Gastrocnemius medialis (tissue), 4 donors: ENCODE results near the gene CHML. TPM values are rescaled to one million over a fixed set of nuclear protein-coding genes. Genes with fewer than 3 reads are reported as not detected.

Experiments
- ATAC-seq, 2 donors: fragments of 150-250 bp; one replicate each; pipeline ENCODE4 v1.9.1; 2016
- DNase-seq, 2 donors: peaks; one replicate each; pipeline ENCODE4 v3.0.0-alpha.2; 2019
- H3K27ac ChIP-seq, 4 donors: fragments of 200-600 bp; sonication (generic); 1 replicate in 1 of 4; 2 replicates in 3 of 4; pipeline ENCODE4 v1.5.1; 2016 to 2018; ENCODE audit warnings: mild to moderate bottlenecking in 2 of 4, moderate library complexity in 1 of 4
- H3K27me3 ChIP-seq, 3 donors: fragments of 200-600 bp; sonication (generic) in 2 of 3; 1 replicate in 1 of 3; 2 replicates in 2 of 3; pipeline versions ENCODE4 v1.5.1 to v1.6.0; 2016 to 2019; ENCODE audit warnings: mild to moderate bottlenecking in 1 of 3, moderate library complexity in 1 of 3
- H3K36me3 ChIP-seq, 2 donors: fragments of 200-600 bp; sonication (generic) in 1 of 2; one replicate each; pipeline ENCODE4 v1.5.1; 2017 to 2018
- H3K4me1 ChIP-seq, 2 donors: fragments of 200-600 bp; sonication (generic) in 1 of 2; one replicate each; pipeline ENCODE4 v1.5.1; 2016 to 2017; ENCODE audit warnings: mild to moderate bottlenecking in 2 of 2
- H3K4me3 ChIP-seq, 4 donors: fragments of 200-600 bp; sonication (generic) in 3 of 4; 1 replicate in 1 of 4; 2 replicates in 3 of 4; pipeline ENCODE4 v1.5.1; 2016 to 2019; ENCODE audit warnings: mild to moderate bottlenecking in 2 of 4
- H3K9me3 ChIP-seq, 3 donors: fragments of 200-600 bp; sonication (generic) in 2 of 3; 1 replicate in 1 of 3; 2 replicates in 2 of 3; pipeline ENCODE4 v1.5.1; 2016 to 2019
- CTCF ChIP-seq, 5 experiments: fragments of 450-650 bp in 3 of 5; fragments of 200-600 bp in 2 of 5; sonication (generic) in 2 of 5; IDR thresholded peaks in 4 of 5; conservative IDR thresholded peaks in 1 of 5; 1 replicate in 4 of 5; 2 replicates in 1 of 5; pipeline ENCODE4 v1.5.1; 2016 to 2019; ENCODE audit warnings: antibody characterized with exemption in 5 of 5, mild to moderate bottlenecking in 3 of 5, moderate library complexity in 3 of 5
- POLR2A ChIP-seq, 2 donors: fragments of 450-650 bp; IDR thresholded peaks; one replicate each; pipeline ENCODE4 v1.6.1; 2017; ENCODE audit warnings: antibody characterized with exemption in 2 of 2, mild to moderate bottlenecking in 2 of 2, moderate library complexity in 2 of 2
- in situ Hi-C, 4 donors: fragments of 200-750 bp; cut with MboI; loops; one replicate each; pipeline versions ENCODE4 v1.15.0 to v1.8.0; 2017; ENCODE audit warnings: low sequenced_read_pairs in 4 of 4
- intact Hi-C: fragments of 100-400 bp; cut with DNase I; formaldehyde crosslinking; loops from one replicate; pipeline ENCODE4 v1.15.1; 2023; ENCODE audit warnings: low total_unique reads
- total RNA-seq, 4 donors: library from RNA; depleted of rRNA; stranded (reverse); fragments of >200 nt; gene quantifications; one replicate each; pipeline versions ENCODE4 v1.1.0 to v1.2.3, GENCODE V29; 2016

Gene CHML
- total RNA-seq, 4 donors from 2014 or later = 3.2 to 6.5 (median 4.8) TPM

DNA sequence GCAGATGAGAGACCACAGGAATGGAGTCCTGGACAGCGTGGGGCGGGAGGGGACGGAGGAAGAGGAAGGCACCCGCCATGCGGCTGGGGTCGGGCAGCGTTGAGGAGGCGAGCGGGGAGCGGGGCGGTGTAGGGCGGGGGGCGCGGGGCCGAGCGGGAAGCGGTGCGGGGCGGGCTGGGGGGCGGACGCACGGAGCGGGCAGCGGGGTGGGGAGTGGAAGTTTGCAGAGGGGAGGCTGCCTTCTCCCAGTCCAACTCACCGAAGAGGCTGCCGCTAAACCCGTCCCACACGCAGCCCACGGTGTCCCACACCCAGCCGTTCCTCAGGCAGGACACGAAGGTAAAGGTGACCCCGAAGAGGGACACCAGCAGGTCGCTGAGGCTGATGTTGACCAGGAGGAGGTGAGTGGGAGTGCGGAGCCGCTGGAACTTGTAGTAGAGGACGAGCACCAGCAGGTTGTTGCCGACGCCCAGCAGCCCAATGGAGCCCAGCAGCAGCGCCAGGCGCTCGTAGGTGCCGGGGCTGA, 483 bp downstream of the CHML start:
- no peaks in the 10 kb centered on the region for H3K36me3 ChIP-seq
- intact Hi-C loops = loop anchor here (2.0 to 10.0 kb wide), 3 partner anchors 121 to 1615 kb away; partner anchors contain the start of genes CEP170, EXO1, FH and SDCCAG8
- no peaks in the 10 kb centered on the region for H3K9me3 ChIP-seq
- TF ChIP-seq CTCF (IDR thresholded peaks at IDR 0.05 in 4 of 5, conservative IDR thresholded peaks at IDR 0.05 in 1 of 5) = no peak
- TF ChIP-seq POLR2A (IDR thresholded peaks at IDR 0.05) = no peak
- ATAC-seq (peak; percentile 68 to 70), DNase-seq (peak in 1 of 2 donors; percentile 42)
- H3K27me3 ChIP-seq = no peaks in the 10 kb centered on the region
- H3K4me3 ChIP-seq = peak overlapping the region; percentile 83 to 91 (median 84)
- H3K27ac ChIP-seq = peak overlapping the region; percentile 70 to 88 (median 76)
- peaks cover 11 to 23% of the 10 kb centered on the region in 2 donors for H3K4me1 ChIP-seq
- in situ Hi-C loops = loop anchor here in 3 of 4 donors (10.0 to 25.0 kb wide), 2 partner anchors 115 to 198 kb away; partner anchors contain the start of gene EXO1 (in 2 of the 3)

- TF ChIP-seq POLR2A (IDR thresholded peaks at IDR 0.05) = no peak
- TF ChIP-seq CTCF (IDR thresholded peaks at IDR 0.05 in 4 of 5, conservative IDR thresholded peaks at IDR 0.05 in 1 of 5) = no peak
- in situ Hi-C loops = loop anchor here in 3 of 4 donors (10.0 to 25.0 kb wide), 2 partner anchors 114 to 198 kb away; partner anchors contain the start of gene EXO1 (in 2 of the 3)
- peak overlapping the region; percentile 83 to 91 (median 84) for H3K4me3 ChIP-seq
- H3K27me3 ChIP-seq = no peaks in the 10 kb centered on the region
- H3K4me1 ChIP-seq = peaks cover 11 to 23% of the 10 kb centered on the region in 2 donors
- no peaks in the 10 kb centered on the region for H3K36me3 ChIP-seq
- H3K27ac ChIP-seq = peak overlapping the region in 3 of 4 donors; percentile 72 to 88 (median 81)
- H3K9me3 ChIP-seq = no peaks in the 10 kb centered on the region
- ATAC-seq (no peak), DNase-seq (no peak)
- intact Hi-C loops = no loop called here
These were observed 1.1 kb downstream of the CHML start for GRCh38 chr1:241638909-241639622.

DNA sequence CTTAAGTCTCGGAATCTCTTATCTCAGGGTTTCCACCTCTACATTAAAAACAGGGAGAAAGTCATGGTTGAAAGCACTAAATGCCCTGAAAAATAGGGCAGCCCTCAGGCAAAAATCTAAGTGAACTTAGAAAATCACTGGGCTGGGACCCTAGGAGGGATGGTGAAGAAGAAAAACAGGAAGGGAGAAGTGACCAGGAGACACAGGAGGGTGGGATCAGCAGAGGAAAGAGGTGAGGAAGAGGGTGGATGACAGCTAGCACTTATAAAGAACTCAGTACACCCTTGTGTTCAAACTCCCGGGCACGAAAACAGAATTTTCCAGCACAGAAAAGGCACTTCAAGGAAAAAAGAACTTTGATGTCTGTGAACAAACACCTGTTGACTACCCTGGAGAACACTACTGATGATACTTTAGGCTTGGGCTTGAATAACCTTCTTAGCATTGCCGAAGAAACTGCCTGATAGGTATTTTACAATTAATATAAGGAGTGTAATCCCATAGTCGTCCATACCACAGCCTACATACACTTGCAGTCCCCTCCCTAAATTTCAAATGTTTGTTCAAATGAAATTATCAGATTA, 2.0 kb downstream of the CHML start:
- intact Hi-C loops = no loop called here

DNA sequence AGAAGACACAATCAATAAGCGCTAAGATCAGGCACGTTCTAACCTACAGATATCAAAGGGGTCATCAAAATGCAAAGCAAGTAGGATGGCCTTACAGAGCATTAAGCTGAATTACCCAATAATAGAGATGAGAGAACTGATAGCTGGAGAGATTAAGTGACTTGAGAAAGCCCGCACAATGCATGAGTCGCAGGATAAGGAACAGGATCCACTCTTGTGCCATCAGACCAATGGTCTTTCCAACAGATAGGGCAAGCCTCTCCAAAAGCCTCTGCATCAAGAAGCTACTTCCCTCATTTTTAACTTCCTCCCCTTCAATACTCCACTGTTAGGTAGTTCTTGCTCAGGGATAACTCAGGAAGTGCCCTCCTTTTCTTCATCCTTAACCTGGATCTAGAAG, 2.6 kb downstream of the CHML start:
- in situ Hi-C loops = loop anchor here in 3 of 4 donors (10.0 to 25.0 kb wide), 2 partner anchors 113 to 200 kb away; partner anchors contain the start of gene EXO1 (in 2 of the 3)
- no peak for DNase-seq
- intact Hi-C loops = no loop called here
- H3K27me3 ChIP-seq = no peaks in the 10 kb centered on the region
- no peak overlapping the region for H3K27ac ChIP-seq
- H3K9me3 ChIP-seq = no peaks in the 10 kb centered on the region
- no peak for TF ChIP-seq CTCF (IDR thresholded peaks at IDR 0.05 in 4 of 5, conservative IDR thresholded peaks at IDR 0.05 in 1 of 5)
- no peak for TF ChIP-seq POLR2A (IDR thresholded peaks at IDR 0.05)
- H3K36me3 ChIP-seq = no peaks in the 10 kb centered on the region
- no peak overlapping the region for H3K4me3 ChIP-seq
- ATAC-seq = no peak
- peaks cover 11 to 23% of the 10 kb centered on the region in 2 donors for H3K4me1 ChIP-seq

More for the DNA sequence above, 2.0 kb downstream of the CHML start:
- Histone ChIP-seq H3K4me1 (peaks cover 11 to 23% of the 10 kb centered on the region in 2 donors), H3K27me3 (no peaks in the 10 kb centered on the region), H3K27ac (no peak overlapping the region), H3K36me3 (no peaks in the 10 kb centered on the region), H3K4me3 (no peak overlapping the region), H3K9me3 (no peaks in the 10 kb centered on the region)
- DNase-seq (no peak), ATAC-seq (no peak)
- in situ Hi-C loops = loop anchor here in 3 of 4 donors (10.0 to 25.0 kb wide), 2 partner anchors 113 to 199 kb away; partner anchors contain the start of gene EXO1 (in 2 of the 3)
- TF ChIP-seq POLR2A (IDR thresholded peaks at IDR 0.05) (no peak), CTCF (IDR thresholded peaks at IDR 0.05 in 4 of 5, conservative IDR thresholded peaks at IDR 0.05 in 1 of 5) (no peak)
